HCT116 (cell line): ENCODE measurements around the gene NPB.

Source experiments
- CBX3 ChIP-seq: IDR thresholded peaks from 2 replicates; pipeline ENCODE4 v1.6.1; 2012; ENCODE audit warnings: low read depth
- EZH2 ChIP-seq: fragments of 200-600 bp; sonication (generic); IDR thresholded peaks from 2 replicates; pipeline ENCODE4 v1.6.1; 2017; ENCODE audit warnings: antibody characterized with exemption, mixed run types
- JUND ChIP-seq: IDR thresholded peaks from 2 replicates; pipeline ENCODE4 v1.6.1; 2012
- POLR2A ChIP-seq: IDR thresholded peaks from 2 replicates; pipeline ENCODE4 v1.7.0; 2011; ENCODE audit warnings: borderline replicate concordance; ENCODE audit not compliant: insufficient read depth, insufficient read length; ENCODE audit errors: extremely low read depth
- POLR2AphosphoS5 ChIP-seq: IDR thresholded peaks from 2 replicates; pipeline ENCODE4 v1.6.1; 2011; ENCODE audit warnings: mild to moderate bottlenecking, low read depth, low read length, moderate library complexity
- RAD21 ChIP-seq: IDR thresholded peaks from 2 replicates; pipeline ENCODE4 v1.6.1; 2012; ENCODE audit warnings: low read depth, mild to moderate bottlenecking
- SRF ChIP-seq: IDR thresholded peaks from 2 replicates; pipeline ENCODE4 v1.6.1; 2012; ENCODE audit warnings: low read depth
- TF ChIP-seq, protein P1 (sequence below), 3 experiments: fragments of 200-600 bp in 1 of 3; sonication (generic) in 1 of 3; IDR thresholded peaks in 2 of 3; conservative IDR thresholded peaks in 1 of 3; 2 replicates each; pipeline ENCODE4 v1.5.1; 2012 to 2017; ENCODE audit warnings: low read depth in 2 of 3, low read length in 2 of 3, antibody characterized with exemption in 1 of 3, borderline replicate concordance in 1 of 3, control low read depth in 1 of 3, mild to moderate bottlenecking in 1 of 3, mixed read lengths in 1 of 3, mixed run types in 1 of 3, moderate library complexity in 1 of 3; ENCODE audit not compliant: insufficient read depth in 1 of 3
- TF ChIP-seq, protein P2 (sequence below): IDR thresholded peaks from 2 replicates; pipeline ENCODE4 v1.6.1; 2012

DNA sequence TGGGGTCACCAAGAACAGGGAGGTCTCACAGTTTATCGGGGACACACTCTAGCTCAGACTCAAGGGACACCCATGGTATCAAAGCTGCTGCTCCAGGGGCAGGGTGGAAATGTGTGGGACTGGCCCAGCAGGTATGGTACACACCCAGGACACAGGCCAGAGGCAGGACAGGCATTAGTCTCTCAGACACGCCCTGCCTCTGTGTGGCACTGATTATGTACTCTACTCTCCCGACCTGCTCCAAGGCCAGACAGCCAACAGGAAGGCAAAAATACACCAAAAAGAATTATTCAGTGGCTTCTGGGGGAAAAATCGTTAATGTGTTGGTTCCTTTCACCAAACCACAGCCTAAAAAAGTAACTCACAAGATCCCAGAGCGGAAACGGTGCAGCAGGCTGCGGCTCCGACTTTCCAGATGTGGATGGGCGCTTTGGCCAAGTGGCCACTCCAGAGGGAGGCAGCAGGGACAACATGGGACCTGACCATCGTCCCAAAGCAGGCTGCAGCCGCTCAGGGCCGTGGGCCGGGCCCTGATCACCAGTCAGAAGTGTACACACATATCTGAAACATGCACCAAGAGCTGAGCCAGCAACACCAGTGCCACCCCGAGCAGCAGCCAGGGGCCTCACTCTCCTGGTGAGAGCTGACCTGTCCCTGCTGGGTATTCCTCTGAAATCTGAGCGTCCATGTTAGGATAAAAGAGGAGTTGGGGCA, 17.0 kb downstream of the NPB start:
- no peak for TF ChIP-seq POLR2AphosphoS5
- no peak for TF ChIP-seq POLR2A
- no peak for TF ChIP-seq RAD21
- TF ChIP-seq, protein P1, sequence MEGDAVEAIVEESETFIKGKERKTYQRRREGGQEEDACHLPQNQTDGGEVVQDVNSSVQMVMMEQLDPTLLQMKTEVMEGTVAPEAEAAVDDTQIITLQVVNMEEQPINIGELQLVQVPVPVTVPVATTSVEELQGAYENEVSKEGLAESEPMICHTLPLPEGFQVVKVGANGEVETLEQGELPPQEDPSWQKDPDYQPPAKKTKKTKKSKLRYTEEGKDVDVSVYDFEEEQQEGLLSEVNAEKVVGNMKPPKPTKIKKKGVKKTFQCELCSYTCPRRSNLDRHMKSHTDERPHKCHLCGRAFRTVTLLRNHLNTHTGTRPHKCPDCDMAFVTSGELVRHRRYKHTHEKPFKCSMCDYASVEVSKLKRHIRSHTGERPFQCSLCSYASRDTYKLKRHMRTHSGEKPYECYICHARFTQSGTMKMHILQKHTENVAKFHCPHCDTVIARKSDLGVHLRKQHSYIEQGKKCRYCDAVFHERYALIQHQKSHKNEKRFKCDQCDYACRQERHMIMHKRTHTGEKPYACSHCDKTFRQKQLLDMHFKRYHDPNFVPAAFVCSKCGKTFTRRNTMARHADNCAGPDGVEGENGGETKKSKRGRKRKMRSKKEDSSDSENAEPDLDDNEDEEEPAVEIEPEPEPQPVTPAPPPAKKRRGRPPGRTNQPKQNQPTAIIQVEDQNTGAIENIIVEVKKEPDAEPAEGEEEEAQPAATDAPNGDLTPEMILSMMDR (IDR thresholded peaks at IDR 0.05 in 2 of 3, conservative IDR thresholded peaks at IDR 0.05 in 1 of 3; ENCODE audit: borderline replicate concordance in 1 of 3, insufficient read depth in 1 of 3, low read depth in 2 of 3, low read length in 2 of 3), result no peak
- TF ChIP-seq EZH2, result no peak
- no peak for TF ChIP-seq JUND
- TF ChIP-seq, protein P2, sequence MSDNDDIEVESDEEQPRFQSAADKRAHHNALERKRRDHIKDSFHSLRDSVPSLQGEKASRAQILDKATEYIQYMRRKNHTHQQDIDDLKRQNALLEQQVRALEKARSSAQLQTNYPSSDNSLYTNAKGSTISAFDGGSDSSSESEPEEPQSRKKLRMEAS, result no peak
- no peak for TF ChIP-seq SRF
- TF ChIP-seq CBX3, result no peak
